Measurements from ENCODE around the gene TTI1.

DNA sequence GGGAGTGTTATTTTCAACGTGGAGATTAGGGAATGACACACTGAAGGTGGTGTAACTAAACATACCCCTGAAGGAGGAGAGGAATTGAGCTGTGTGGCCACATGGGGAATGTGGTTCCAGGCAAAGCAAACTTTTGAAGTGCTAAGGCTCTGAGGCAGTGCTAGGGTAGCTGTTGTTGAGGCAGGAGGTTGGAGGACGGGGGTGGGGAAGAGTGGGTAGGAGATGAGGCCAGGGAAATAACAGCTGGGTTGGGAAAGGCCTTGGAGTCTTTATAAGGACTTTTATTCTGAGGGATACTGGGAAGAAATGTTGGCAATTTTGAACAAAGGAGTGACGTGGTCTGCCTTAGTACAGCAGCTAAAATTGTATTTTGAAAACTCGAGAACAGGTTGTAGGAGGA lies 13.3 kb upstream of the TTI1 start:
- no peak for TF ChIP-seq ZNF623 (tag by site-specific recombination; IDR thresholded peaks at IDR 0.05)
- TF ChIP-seq, protein P1, sequence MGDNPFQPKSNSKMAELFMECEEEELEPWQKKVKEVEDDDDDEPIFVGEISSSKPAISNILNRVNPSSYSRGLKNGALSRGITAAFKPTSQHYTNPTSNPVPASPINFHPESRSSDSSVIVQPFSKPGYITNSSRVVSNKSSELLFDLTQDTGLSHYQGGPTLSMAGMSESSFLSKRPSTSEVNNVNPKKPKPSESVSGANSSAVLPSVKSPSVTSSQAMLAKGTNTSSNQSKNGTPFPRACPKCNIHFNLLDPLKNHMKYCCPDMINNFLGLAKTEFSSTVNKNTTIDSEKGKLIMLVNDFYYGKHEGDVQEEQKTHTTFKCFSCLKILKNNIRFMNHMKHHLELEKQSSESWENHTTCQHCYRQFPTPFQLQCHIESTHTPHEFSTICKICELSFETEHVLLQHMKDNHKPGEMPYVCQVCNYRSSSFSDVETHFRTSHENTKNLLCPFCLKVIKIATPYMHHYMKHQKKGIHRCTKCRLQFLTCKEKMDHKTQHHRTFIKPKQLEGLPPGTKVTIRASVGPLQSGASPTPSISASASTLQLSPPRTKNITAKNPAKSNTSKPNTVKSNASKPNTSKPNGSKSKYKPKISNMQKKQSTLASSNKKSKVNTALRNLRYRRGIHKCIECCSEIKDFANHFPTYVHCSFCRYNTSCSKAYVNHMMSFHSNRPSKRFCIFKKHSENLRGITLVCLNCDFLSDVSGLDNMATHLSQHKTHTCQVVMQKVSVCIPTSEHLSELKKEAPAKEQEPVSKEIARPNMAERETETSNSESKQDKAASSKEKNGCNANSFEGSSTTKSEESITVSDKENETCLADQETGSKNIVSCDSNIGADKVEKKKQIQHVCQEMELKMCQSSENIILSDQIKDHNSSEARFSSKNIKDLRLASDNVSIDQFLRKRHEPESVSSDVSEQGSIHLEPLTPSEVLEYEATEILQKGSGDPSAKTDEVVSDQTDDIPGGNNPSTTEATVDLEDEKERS (tag by site-specific recombination; IDR thresholded peaks at IDR 0.05): no peak
- TF ChIP-seq, protein P2, sequence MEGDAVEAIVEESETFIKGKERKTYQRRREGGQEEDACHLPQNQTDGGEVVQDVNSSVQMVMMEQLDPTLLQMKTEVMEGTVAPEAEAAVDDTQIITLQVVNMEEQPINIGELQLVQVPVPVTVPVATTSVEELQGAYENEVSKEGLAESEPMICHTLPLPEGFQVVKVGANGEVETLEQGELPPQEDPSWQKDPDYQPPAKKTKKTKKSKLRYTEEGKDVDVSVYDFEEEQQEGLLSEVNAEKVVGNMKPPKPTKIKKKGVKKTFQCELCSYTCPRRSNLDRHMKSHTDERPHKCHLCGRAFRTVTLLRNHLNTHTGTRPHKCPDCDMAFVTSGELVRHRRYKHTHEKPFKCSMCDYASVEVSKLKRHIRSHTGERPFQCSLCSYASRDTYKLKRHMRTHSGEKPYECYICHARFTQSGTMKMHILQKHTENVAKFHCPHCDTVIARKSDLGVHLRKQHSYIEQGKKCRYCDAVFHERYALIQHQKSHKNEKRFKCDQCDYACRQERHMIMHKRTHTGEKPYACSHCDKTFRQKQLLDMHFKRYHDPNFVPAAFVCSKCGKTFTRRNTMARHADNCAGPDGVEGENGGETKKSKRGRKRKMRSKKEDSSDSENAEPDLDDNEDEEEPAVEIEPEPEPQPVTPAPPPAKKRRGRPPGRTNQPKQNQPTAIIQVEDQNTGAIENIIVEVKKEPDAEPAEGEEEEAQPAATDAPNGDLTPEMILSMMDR (tag by site-specific recombination; IDR thresholded peaks at IDR 0.05): no peak
- TF ChIP-seq, protein P3, sequence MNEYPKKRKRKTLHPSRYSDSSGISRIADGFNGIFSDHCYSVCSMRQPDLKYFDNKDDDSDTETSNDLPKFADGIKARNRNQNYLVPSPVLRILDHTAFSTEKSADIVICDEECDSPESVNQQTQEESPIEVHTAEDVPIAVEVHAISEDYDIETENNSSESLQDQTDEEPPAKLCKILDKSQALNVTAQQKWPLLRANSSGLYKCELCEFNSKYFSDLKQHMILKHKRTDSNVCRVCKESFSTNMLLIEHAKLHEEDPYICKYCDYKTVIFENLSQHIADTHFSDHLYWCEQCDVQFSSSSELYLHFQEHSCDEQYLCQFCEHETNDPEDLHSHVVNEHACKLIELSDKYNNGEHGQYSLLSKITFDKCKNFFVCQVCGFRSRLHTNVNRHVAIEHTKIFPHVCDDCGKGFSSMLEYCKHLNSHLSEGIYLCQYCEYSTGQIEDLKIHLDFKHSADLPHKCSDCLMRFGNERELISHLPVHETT (tag by site-specific recombination; IDR thresholded peaks at IDR 0.05): no peak

All from HEK293 (cell line).